ENCODE measurements around the gene MAP2K2.
A peak's percentile ranks its signal among the peaks of the same experiment; 100 is the strongest.

Gene MAP2K2

GRCh38 chr19:4077800-4078684 is 45.9 kb downstream of the MAP2K2 start:
- H3K4me3 ChIP-seq (ENCODE audit: control insufficient read depth, low read depth, low read length): peak overlapping the region; percentile 31
- DNase-seq (ENCODE audit: low read depth): no peak
- no peak for TF ChIP-seq CTCF (conservative IDR thresholded peaks at IDR 0.05; ENCODE audit: control insufficient read depth, insufficient read depth, low read depth, low read length)

- no peak for DNase-seq (ENCODE audit: low read depth)
- no peak for TF ChIP-seq CTCF (conservative IDR thresholded peaks at IDR 0.05; ENCODE audit: control insufficient read depth, insufficient read depth, low read depth, low read length)
- no peak overlapping the region for H3K4me3 ChIP-seq (ENCODE audit: control insufficient read depth, low read depth, low read length)
Observed at GRCh38 chr19:4077007-4077374, 46.9 kb downstream of the MAP2K2 start.

DNA sequence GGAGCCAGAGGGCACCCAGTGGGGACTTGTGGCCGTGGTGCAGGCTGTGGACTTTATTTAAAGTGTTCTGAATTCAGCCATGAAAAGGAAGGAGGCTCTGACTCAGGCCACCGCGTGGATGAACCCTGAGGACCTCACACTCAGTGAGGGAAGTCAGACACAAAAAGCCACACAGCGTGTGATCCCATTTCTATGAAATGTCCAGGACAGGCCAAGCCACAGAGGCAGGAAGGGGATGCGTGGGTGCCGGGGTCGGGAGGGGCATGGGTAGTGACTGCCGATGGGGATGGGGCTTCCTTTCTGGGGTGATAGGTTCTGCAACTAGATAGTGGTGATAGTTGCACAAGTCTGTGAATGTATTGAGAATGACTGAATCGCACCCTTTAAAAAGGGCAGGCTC is 48.5 kb downstream of the MAP2K2 start:
- no peak for TF ChIP-seq CTCF (conservative IDR thresholded peaks at IDR 0.05; ENCODE audit: control insufficient read depth, insufficient read depth, low read depth, low read length)
- DNase-seq (ENCODE audit: low read depth): peak; percentile 44
- H3K4me3 ChIP-seq (ENCODE audit: control insufficient read depth, low read depth, low read length): no peak overlapping the region

DNA sequence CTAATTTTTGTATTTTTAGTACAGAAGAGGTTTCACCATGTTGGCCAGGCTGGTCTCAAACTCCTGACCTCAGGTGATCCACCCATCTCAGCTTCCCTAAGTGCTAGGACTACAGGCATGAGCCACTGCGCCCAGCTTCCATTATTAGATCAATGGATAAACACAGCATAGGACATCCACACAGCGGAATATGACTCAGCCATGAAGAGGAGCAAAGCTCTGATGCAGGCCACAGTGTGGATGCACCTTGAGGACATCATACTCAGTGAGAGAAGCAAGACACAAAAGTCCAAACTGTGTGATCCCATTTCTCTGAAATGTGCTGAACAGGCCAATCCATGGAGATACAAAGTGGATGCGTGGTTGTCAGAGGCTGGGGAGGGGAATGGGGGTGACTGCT is 52.3 kb downstream of the MAP2K2 start:
- no peak for DNase-seq (ENCODE audit: low read depth)
- TF ChIP-seq CTCF (conservative IDR thresholded peaks at IDR 0.05; ENCODE audit: control insufficient read depth, insufficient read depth, low read depth, low read length): no peak
- H3K4me3 ChIP-seq (ENCODE audit: control insufficient read depth, low read depth, low read length): no peak overlapping the region

GRCh38 chr19:4069331-4069959 is 54.5 kb downstream of the MAP2K2 start:
- TF ChIP-seq CTCF (conservative IDR thresholded peaks at IDR 0.05; ENCODE audit: control insufficient read depth, insufficient read depth, low read depth, low read length): no peak
- H3K4me3 ChIP-seq (ENCODE audit: control insufficient read depth, low read depth, low read length): no peak overlapping the region
- DNase-seq (ENCODE audit: low read depth): no peak

GRCh38 chr19:4068047-4068966 is 55.6 kb downstream of the MAP2K2 start:
- DNase-seq (ENCODE audit: low read depth): no peak
- H3K4me3 ChIP-seq (ENCODE audit: control insufficient read depth, low read depth, low read length): peak overlapping the region; percentile 3
- no peak for TF ChIP-seq CTCF (conservative IDR thresholded peaks at IDR 0.05; ENCODE audit: control insufficient read depth, insufficient read depth, low read depth, low read length)

All from fibroblast of mammary gland (primary cell).